GM19035 (cell line): Measurements from ENCODE around the gene TTC14.
"Not testable (repeated sequence)": the region's sequence is repeated elsewhere in the genome, so short reads cannot be mapped to it uniquely, and the experiment has no call there.

Experiments
- ATAC-seq: cut with Tn5 transposase; IDR thresholded peaks from one replicate; pipeline ENCODE4 v1.9.1; 2021; ENCODE audit not compliant: unreplicated experiment

The TTC14 gene

DNA sequence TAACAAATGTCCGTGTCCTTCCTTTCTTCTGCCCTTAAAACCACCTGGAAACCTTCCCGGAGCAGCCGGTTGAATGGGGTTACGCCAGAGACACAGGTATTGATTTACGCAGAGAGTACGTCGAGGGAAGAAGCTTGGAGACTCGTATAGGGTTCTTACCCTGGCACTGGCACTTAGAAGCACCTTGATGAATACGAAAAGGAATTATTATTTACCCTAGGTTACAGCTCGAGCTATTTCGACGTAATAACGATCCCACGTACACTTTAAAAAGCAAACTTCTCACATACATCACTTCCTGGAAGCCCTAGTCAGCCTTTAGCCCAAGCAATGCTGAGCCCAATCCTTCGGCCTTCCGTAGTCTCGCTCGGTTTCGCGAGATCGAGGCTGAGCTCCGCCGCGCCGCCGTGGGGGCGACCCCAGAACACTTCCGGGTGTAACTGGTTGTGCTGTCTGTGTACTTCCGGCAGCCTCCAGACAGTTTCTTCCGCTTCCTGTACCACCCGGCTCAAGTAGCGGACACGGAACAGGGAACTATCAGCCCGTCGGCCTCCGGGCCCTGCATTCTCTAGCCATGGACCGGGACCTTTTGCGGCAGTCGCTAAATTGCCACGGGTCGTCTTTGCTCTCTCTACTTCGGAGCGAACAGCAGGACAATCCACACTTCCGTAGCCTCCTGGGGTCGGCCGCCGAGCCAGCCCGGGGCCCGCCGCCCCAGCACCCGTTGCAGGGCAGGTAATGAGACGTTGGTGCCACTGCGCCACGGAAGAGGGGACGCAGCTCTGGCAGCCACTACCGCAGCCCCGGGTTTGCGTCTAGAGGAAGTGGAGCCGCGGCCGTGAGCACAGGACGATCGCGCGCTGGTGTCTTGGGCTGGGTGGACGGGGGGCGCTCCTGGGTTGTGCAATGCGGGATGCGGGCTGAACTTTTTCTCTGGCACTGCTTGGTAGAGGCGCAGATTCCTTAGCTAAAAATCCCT, at the start of gene TTC14:
TTC14 (plus strand) TSS at position 476 of the 979 bp plus-strand sequence; CDS start at position 575, 99 bp downstream.
- ATAC-seq, result peak; percentile 98

DNA sequence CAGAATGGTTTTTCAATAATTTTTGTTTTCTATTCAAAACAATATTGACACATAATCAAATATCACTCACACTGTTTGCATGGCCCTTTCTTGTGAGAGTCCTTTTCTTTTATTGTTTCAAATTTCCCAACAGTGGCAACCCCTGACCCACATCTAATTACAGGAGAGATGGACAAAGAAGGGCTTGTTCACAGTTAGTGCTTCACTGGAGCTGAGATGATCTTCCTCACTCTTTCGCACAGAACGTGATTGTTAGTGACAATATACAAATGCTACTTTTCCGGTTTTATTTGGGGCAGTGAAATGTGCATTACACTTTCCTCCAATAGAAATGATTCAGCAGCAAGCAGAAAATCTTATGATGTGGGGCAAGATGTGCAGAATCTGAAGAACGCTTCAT, 38.6 kb upstream of the TTC14 start:
- ATAC-seq, result no peak

GRCh38 chr3:180564676-180565075, 37.3 kb upstream of the TTC14 start:
- ATAC-seq, result no peak

DNA sequence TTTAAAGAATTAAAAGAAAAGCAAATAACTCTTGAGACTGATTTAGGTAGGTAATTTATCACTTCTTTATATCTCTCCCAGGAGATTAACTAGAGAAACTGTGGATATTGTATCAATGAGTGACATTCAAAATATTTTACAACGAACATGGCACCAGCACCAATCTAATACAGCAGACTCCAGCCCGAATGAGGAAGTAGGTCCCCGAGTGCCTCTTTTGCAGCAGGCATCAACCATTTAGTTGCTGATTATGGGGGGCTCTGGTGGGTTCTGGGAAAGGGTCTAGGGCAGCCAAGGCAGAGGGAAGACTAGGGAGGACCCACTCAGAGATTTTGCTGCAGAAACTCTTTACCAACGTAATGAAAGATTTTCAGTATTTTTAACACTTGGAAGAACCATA, 31.7 kb upstream of the TTC14 start:
- no peak for ATAC-seq

- ATAC-seq, result peak; percentile 89
Measured at GRCh38 chr3:180571831-180572598, 29.9 kb upstream of the TTC14 start.

DNA sequence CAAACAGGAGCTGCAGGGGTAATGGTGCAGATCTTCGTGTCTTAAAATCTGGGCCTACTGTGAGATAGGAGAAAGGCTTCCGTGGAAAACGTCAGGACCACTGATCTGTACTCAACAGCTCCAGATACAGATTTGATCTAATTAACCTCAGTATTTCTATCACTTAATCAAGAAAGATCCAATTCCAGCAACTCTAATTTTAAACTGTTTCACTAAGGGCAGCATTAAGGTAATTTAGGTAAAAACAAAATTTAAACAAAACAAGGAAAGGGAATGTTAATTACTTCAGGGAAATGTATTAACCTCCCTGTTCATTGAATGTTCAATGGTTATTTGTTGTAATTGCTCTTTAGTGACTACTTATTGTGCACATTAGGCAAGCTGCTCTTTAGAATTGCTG, 26.4 kb upstream of the TTC14 start:
- no peak for ATAC-seq

DNA sequence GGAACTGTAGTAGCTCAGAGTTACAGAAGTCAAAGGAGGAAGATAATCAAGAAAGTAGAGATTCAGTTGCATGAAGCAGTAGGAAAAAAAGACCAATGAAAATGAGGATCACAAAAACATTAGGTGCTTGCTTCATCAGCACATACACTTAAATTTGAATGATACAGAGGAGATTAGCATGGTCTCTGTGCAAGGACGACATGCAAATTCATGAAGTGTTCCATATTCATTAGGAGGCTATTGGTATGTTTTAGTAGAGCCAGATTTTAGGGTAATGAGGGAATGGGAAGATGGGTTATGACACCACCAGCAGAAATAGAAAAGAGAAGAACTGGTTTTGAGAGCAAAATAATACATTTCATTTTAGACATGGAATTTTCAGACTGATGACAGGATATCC, 21.0 kb upstream of the TTC14 start:
- ATAC-seq, result no peak

DNA sequence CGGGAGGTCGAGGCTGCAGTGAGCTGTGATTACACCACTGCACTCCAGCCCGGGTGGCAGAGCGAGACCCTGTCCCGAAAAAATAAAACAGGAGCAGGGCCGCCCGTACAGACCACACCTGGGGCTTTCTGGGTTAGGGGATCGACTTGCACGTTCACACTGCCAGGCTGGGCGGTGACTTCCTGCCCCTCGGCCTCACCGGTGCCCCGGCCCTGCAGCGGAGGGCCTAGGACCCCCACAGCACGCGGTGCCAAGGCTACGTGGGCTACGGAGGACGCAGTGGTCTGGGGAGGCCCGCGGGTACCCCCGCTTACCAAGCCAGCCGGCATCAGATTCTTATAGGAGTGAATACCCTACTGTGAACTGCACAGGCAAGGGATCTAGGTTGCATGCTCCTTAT, 11.6 kb upstream of the TTC14 start:
- no peak for ATAC-seq

GRCh38 chr3:180593631-180594030, 8.3 kb upstream of the TTC14 start:
- not testable (repeated sequence) for ATAC-seq

- ATAC-seq, result peak; percentile 52
Measured at GRCh38 chr3:180594631-180595558, 7.1 kb upstream of the TTC14 start.

GRCh38 chr3:180595559-180595935, 6.4 kb upstream of the TTC14 start:
- ATAC-seq, result no peak

DNA sequence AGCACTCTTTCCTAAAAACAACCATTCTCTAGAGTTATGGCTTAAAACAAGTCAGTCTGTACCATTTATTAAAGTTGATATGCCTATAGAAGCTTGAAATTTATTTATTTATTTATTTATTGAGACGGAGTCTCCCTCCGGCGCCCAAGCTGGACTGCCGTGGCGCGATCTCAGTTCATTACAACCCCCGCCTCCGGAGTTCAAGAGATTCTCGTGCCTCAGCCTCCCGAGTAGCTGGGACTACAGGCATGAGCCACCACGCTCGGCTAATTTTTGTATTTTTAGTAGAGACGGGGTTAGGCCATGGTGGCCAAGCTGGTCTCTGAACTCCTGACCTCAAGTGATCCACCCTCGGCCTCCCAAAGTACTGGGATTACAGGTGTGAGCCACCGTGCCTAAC, 1.5 kb upstream of the TTC14 start:
- no peak for ATAC-seq

DNA sequence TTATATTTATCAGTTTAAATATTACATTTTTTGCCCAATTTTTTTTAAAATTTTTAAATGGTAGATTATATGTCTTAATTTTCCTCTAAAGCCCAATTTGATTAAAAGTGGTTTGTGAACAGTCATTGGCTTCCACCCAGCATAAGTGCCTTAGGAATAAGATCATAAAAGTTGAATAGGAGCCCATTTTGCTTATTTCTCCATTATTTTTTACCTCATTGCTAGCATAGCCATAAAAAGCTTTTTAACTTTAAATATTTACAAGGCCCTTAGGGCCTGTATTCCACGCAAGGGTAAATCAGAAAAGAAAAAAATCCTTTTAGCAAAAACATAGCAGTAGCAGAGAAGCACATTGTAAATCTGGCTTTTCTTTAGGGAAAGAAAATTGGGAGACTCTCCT, 9.0 kb downstream of the TTC14 start:
- no peak for ATAC-seq

DNA sequence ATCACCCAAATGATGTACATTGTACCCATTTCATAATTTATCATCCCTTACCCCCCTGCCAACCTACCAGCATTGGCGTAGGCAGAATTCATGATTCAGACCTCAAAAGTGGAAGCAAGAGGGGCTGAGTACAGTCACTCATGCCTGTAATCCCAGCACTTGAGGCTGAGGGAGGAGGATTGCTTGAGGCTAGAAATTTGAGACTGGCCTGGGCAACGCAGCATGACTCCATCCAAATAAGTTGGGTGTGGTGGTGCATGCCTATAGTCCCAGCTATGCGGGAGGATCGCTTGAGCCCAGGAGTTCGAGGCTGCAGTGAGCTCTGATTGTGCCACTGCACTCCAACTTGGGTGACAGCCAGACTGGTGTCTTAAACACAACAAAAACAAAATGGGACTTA, 10.4 kb downstream of the TTC14 start:
- no peak for ATAC-seq

- ATAC-seq, result no peak
Measured at GRCh38 chr3:180615954-180616353, 14.0 kb downstream of the TTC14 start.

- no peak for ATAC-seq
Measured at GRCh38 chr3:180617049-180617448, 15.1 kb downstream of the TTC14 start.

DNA sequence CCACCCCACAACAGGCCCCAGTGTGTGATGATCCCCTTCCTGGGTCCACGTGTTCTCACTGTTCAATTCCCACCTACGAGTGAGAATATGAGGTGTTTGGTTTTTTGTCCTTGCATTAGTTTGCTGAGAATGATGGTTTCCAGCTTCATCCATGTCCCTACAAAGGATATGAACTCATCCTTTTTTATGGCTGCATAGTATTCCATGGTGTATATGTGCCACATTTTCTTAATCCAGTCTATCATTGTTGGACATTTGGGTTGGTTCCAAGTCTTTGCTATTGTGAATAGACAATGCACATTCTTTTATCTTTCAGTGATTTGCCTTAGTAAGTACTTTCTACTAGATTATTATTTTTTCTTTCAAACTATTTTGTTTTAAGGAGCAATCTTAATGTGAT, 16.6 kb downstream of the TTC14 start:
- ATAC-seq, result not testable (repeated sequence)

DNA sequence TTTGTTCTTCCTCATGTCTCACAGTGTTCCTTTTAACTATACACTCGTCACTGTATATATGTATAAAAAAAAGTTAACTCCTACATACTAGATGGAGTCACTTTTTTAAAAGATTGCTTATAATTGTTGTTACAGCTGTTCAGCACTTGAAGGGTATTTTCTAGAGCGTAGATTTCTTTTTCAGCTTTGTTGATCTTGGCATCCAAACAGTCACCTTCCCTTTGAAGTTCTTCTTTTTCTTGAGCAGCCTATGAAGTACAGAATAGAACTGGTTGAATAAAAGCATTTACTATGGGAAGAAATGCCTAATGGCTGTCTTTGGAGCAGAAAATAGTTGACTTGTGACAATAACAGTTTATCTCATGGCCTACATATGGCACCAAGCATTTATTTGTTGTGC, 17.8 kb downstream of the TTC14 start:
- ATAC-seq, result no peak

DNA sequence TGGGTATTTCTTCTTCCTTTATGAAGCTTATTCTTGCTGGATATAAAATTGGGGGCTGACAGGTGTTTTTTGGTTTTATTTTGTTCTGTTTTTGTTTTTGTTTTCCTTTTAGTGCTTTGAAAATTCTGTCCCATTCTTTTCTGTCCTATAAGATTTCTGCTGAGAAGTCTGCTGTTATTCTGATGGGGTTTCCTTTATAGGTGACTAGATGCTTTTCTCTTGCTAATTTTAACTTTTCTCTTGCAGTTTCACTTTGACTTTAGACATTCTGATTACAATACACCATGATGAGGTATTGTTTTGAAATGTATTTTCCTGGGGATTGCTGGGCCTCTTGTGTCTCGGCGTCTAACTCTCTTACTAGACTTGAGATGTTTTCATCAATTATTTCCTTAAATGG, 22.8 kb downstream of the TTC14 start:
- ATAC-seq, result no peak

GRCh38 chr3:180626844-180627243, 24.9 kb downstream of the TTC14 start:
- peak; percentile 91 for ATAC-seq

- ATAC-seq, result no peak
Measured at GRCh38 chr3:180630371-180630770, 28.4 kb downstream of the TTC14 start.
